ENCODE data around the gene DCAF8.

The DCAF8 gene

DNA sequence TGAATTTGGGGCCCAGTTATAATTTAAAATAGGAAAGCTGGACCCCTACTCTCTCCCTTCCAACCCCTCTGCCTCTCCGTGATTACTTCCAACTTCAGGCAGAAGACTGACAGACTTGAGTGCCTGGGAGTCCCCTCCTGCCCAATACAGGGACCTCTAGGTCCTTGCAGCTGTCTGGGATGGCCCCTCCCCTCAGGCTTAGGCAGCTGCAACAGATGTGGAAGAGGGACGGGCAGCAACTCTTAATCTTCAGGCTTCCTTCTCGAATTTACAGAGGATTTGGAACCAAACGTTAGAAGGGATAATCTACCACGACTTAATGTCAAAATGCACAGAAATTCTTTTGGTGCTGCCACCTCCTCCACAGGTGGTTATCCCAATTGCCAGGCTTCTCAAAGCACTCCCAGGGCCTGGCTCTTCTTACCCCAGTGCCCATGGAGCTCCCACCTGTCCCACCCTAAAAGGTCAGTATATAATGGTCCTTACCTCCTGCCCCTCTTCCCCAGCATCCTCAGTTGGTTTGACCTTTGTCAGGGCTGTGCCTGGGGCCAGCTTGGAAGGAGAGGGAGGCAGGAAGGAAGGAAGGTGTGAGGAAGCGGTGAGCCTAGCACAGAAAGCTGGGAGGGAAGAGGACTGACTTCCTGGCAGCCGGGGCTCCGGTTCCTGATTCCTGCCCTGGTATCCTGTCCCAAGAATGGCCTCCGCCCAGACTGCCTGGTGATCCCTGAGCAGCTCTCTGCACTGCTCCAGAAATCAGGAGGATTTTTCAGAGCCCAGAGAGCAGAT lies 54.4 kb downstream of the DCAF8 start:
- in situ Hi-C loops (cut with MboI; ENCODE audit: low pct_unique_long_range_greater_than_20kb, low sequenced_read_pairs): no loop called here
- DNase-seq: no peak

DNA sequence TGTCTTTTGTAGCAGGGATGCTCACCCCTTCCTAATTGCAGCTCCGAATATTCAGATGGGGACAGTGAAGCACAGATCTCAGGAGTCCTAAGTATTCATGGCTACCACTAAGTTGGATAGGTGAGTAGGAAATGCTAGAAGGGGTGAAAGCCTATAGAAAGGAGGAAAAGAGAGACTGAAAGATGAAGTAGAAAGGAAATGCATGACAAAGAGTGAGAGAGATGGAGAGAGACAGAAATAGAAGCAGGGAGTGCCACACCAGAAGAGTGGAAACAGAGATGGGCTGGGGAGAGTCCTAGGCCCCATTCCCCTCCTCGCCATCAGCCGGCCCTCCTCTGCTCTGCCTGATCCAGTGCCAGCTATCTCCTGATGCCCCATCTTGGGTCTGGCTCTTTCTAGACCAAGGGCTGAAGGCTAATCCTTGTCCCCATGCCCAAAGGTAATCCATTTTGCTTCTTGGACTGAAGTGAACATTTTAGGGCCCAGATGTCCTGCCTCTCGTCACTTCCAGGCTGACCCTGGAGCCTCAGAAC lies 55.2 kb downstream of the DCAF8 start:
- no peak for DNase-seq
- in situ Hi-C loops (cut with MboI; ENCODE audit: low pct_unique_long_range_greater_than_20kb, low sequenced_read_pairs): no loop called here

DNA sequence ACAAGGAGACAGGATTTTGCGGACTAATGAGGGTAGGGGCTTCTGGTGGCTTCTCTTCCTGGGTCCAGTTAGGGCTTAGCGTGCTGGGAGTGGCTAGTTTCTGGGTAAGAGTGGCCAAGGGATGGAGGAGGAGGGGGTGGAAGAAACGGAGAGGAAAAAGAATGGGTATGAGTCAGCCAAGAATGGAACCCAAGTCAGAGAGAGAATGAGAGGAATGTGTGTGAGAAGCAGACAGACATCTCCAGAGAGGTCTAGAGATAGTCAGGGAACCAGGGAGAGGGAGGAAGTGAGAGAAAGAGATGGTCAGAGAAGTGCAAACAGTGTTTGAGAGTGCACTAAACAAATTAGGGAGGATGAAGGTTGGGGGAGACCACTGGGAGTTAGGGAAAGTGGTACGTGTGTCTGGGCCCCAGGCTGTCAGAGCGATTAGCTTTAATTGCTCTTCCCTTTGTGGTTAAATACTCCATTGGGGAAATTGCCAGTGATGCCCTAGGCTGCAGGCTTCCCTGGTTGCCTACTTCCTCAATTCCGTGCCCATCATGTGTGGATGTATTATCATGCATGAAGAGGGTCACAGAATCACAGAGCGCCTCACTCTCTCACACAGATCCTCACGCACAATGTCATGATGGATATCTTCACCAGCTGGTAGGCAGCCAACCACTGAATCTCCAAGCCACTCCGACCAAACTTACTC lies 55.8 kb downstream of the DCAF8 start:
- in situ Hi-C loops (cut with MboI; ENCODE audit: low pct_unique_long_range_greater_than_20kb, low sequenced_read_pairs): no loop called here
- DNase-seq: peak; percentile 67

DNA sequence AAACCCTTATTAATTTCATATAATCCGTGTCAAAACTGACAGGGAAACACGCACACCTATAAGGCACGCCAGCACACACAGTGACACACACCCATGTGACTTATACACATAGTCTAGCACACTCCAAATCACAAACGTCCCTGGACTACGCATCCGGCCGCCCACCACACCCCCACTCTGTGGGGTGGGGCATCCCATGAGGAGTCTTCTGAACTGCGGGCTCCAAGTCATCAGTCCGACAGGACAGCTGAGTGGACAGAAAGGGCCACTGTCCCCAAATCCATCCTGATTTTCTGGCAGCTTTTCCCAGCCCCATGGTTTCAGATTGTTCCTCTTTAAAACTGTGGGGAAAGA lies 56.3 kb downstream of the DCAF8 start:
- DNase-seq: no peak
- in situ Hi-C loops (cut with MboI; ENCODE audit: low pct_unique_long_range_greater_than_20kb, low sequenced_read_pairs): no loop called here

DNA sequence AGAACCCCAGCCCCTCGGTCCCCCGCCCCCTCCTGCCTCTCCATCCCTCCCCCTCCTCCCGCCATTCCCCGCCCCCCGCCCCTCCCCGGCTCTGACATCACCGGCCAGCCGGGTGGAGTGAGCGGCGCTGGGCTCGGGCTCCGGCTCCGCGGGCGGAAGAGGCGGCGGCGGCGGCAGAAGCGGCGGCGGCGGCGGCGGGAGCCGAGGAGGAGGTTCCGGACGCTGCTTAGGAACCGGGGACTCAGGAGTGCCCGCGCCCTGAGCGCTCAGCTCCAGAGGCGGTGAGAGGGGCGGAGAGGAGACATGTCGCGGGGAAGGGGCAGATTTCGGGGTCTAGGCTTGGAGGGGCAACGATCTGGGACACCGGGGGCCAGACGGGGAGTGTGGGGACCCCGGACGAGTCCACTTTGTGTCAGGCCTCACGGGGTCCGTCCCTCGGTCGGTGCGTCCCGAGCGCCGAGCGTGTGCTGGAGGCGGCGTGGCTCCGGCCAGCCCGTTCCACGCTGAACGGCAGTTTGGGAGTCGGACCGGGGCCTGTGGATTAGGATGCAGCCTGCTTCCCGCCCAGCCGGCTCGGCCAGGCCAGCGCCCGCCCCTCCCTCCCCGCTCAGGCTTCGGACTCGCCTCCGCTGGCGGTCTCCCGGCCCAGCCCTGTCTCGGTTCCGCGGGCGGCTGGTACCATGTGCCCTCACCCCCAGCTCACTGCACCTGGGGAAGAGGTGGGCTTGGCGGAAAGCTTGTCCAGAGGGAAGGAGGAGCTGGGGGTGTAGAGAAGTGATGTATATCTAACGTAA lies 56.9 kb downstream of the DCAF8 start, which contains the start of gene PEA15:
TSS of gene PEA15 (plus strand) at position 143 of the 794 bp plus-strand sequence. CDS start 6,161 bp downstream, outside the sequence.
- DNase-seq: peak; percentile 35
- in situ Hi-C loops (cut with MboI; ENCODE audit: low pct_unique_long_range_greater_than_20kb, low sequenced_read_pairs): no loop called here

DNA sequence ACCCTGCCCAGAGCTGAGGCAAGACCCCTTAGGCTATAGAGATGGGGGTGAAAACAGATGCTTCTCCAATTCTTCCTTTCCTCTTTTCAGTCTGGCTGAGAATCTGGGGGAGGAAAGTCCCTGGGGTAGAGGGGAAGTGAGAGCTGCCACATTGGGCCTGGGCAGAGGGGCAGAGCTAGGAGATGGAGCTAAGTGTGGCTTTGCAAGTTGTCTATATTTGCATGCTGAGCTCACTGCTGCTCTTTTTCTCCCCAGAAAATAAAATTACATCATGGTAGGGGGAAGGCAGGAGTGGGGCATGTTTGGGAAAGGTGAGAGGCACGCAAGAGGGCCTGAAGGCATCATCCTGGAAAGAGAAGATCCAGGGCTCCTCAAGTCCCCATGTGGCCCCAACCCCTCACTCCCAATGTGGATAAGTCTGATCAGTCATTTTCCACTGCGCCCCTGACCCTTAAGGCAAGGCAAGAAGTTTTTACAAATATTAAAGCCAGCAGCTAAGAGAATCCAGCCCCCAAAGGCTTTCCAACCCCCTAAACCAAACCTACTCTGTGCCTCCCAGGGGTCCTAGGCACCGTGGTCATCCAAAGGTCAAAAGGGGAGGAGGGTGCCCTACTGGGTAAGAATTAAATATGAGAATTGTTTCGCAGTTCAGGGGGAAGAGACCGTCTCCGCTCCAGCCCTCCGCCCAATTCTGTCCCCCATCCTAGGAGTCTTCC lies 57.7 kb downstream of the DCAF8 start:
- peak; percentile 75 for DNase-seq
- in situ Hi-C loops (cut with MboI; ENCODE audit: low pct_unique_long_range_greater_than_20kb, low sequenced_read_pairs): no loop called here

DNA sequence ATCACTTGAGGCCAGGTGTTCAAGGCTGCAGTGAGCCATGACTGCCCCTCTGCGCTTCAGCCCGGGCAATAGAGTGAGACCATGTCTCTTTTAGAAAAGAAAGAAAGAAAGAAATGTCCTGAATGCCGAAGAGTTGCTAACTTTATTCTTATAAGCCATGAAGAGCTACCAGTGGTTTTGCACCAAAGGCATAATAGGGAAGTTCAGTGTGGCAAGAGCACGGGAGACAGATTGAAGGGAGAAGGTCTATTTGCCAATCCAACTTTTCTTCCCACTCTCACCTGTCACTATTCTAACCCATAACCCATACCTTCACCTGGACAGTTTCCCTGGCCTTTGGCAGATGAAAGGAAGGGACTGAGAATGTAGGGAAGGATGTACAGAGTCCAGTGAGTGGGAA lies 61.6 kb downstream of the DCAF8 start:
- no peak for DNase-seq
- in situ Hi-C loops (cut with MboI; ENCODE audit: low pct_unique_long_range_greater_than_20kb, low sequenced_read_pairs): no loop called here

DNA sequence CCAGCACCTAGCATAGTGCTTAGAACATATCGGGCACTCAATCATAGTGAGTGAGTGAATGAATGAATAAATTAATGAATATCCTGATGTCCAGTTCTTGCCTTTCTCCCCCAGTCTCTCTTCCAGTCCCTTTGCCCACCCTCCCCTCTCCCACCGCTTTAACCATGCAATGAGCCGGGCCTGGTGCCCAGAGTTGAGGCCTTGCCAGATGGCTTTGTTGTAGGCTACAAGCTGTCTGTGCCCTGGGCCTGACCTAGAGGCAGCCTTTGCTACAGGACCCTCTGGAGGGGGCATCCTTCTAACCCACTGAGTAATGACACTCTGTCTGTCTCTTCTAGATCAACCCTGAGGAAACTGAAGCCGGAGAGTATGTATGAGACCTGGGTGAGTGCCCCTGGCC lies 65.1 kb downstream of the DCAF8 start:
- DNase-seq: no peak
- in situ Hi-C loops (cut with MboI; ENCODE audit: low pct_unique_long_range_greater_than_20kb, low sequenced_read_pairs): no loop called here

DNA sequence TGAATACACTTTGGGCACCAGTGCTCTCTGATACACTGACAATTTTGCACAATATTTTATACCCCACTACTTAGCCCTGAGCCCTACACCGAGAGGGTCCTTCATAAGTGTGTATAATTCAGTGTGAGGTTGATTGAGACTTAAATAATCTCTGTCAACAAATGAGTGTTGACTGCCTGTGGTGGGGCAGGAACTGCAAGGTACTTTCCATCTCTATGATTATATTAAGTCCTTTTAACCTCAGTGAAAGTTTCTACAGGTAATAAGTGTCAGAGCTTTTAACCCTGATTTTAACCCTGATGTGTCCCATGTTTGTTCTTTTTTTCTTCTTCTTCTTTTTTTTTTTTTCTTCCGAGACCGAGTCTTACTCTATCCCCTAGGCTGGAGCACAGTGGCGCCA lies 66.2 kb downstream of the DCAF8 start:
- no peak for DNase-seq
- in situ Hi-C loops (cut with MboI; ENCODE audit: low pct_unique_long_range_greater_than_20kb, low sequenced_read_pairs): no loop called here

DNA sequence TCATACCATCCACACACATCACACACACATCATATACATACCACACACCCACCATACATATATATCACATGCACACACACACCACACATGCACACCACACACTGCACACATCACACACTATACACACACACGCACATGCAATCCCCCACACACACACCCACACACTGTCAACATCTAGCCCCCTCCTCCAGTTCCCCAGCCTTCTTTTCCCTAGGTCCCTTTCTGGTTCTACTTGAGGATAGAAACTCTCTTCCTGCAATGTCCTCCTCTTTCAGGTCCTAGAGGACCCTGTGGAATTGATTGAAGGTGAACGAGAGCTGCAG lies 67.7 kb downstream of the DCAF8 start:
- in situ Hi-C loops (cut with MboI; ENCODE audit: low pct_unique_long_range_greater_than_20kb, low sequenced_read_pairs): no loop called here
- DNase-seq: no peak

DNA sequence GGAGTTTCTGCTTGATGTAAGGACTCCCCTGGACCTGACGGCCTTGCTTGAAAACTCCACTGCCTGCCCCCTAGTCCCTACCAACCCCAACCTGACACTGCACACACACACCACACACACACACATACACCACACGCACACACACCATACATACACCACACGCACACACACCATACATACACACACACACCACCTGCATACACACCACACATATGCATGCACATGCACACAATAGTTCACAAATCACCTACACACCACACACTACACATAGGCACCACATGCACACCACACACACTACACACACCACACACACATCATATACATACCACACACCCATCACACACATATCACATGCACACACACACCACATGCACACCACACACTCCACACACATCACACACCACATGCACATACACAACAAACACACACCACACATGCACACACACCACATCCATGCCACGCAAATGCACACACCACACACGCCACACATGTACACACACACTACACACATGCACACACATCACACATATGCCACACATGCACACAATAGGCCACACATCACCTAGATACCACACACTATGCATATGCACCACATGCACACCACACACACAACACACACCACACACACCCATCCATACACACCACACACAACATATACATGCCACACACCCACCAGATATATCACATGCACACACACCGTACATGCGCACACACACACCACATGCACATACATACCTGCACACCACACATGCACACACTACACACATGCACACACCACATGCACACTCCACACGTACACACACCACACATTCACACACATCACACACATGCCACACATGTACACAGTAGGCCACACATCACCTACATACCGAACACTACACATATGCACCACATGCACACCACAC lies 68.3 kb downstream of the DCAF8 start:
- in situ Hi-C loops (cut with MboI; ENCODE audit: low pct_unique_long_range_greater_than_20kb, low sequenced_read_pairs): no loop called here
- DNase-seq: no peak

DNA sequence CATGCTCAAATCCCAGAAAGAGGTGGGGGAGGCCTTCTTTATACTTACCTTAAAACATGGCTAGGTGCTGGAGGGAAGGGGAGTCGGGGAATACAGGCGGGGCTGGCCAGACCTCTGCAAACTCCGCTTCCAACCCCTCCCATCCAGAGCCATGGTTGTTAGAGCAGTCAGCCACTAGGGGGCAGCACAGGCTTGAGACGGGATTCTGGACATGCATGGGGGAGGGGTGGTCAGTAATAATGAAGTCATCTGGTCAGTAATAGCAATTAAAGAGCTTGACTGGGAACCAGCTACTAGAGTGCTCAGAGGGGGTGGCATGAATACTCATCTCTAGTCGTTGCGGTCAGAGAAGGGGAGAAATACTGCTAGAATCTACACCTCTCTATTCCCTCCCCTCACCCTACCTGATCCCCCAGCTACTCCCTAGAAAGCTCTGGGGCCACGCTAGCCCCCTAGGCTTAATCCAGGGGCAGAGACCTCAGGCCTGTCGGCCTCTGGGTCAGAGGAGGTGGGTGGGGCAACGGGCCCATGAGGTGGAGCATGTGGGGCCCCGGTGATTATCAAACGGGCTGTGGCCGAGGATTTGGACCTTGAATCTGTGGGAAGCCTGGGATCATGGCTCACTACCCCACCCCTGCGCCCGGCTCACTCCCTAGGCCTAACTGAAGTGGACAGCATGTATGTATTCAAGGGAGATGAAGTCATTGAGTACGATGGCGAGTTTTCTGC lies 69.1 kb downstream of the DCAF8 start:
- in situ Hi-C loops (cut with MboI; ENCODE audit: low pct_unique_long_range_greater_than_20kb, low sequenced_read_pairs): no loop called here
- DNase-seq: peak; percentile 82

DNA sequence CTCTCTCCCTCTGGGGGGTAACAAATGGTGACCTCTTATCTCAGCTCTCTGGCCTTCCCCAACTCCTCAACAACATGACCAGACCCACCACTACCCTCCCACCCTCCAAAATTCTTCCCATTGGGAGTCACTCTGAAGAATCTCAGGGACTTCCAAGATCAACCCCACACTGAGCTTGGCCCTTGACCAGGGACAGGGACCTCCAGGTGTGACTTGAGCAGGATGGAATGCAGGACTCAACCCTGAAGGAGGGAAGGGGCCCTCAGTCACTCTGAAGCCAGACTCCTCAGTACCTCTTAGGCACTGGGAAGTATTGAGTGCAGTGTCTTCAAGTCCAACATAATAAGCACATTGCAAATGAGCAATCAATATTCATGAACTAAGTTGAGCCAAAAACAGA lies 70.1 kb downstream of the DCAF8 start:
- in situ Hi-C loops (cut with MboI; ENCODE audit: low pct_unique_long_range_greater_than_20kb, low sequenced_read_pairs): no loop called here
- no peak for DNase-seq

DNA sequence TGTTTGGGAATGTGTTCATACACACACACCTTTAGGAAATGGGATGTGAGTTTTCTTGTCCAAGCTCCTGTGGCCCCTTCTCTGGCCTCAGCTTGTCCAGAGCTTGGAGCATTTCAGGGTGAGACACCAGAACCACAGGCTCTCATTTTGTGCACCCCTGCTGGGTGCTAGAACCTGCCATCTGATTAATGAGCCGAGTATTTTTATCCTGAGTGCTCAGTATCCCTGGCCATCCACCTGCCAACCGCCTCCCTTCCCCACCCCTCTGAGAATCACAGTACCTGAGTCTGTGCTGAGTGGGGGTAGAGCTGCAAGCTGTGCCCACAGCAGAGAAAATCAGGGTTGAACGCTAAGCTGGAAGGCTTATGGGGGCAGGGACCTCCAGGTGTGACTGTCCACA lies 70.6 kb downstream of the DCAF8 start:
- in situ Hi-C loops (cut with MboI; ENCODE audit: low pct_unique_long_range_greater_than_20kb, low sequenced_read_pairs): no loop called here
- DNase-seq: no peak

DNA sequence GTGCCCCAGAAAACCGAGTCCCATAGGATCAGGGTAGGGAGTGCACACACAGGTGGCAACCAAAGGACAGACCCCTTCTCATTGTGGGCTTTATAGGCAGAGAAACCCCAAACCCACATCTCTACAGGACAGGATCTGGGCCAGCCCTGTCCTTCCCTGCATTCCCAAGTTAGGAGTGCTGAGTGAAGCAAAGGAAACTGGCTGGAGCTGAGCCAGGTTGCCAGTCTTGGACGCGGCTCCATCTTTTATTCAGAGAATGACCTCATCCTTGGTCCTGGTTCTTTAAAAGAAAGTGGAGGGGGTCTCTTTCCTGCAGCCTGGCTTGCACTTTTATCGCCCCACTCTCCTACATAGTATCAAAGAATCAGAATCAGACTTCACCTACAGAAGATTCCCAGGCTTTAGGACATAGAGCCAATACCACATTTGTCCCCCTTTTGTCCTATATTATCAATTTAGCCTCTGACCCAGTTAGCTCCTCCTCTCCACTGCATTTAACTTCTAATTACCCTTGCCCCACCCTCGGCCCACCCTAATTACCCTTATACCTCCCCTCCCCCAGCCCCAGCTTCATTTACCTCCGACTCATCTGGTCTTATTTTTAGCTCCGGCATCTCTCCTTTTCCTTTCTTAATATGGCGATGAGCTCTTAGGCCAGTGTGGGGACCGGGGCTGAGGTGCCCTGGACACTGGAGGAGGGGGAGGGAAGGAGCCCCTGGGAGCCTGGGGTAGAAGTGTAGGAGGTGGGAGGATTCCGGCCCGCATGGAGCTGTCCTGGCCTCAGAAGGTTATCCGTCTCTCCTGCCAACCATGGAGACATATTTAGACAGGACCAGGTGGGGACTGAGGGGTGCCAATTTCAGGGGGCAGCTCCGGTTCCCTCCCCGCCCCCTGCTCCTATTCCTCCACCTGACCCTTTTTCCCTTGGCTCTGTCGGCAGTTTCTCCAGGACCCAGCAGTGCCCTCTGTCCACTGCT lies 72.4 kb downstream of the DCAF8 start, which contains the start of gene CASQ1:
TSS of gene CASQ1 (plus strand) at position 927 of the 977 bp plus-strand sequence. CDS start 177 bp downstream, outside the sequence.
- no peak for DNase-seq
- in situ Hi-C loops (cut with MboI; ENCODE audit: low pct_unique_long_range_greater_than_20kb, low sequenced_read_pairs): no loop called here

DNA sequence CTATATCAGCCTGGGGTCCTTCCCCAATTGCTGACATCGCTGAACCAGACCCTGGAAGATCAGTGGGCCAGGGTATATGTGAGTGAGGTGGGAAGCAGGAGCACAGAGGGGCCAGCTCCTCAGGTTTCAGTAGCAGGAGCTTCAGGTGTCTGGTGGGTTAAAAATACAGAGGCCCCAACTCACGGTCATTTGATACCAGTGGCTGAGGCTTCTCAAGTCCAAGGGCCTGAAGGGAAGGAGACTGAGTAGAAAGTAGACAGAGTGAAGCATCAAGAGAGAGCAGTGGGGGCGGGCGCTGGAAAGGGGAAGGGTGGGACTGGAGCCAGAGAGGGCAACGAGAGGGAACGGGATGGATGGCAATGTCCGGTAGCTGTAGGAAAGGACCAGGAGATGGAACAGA lies 74.0 kb downstream of the DCAF8 start:
- in situ Hi-C loops (cut with MboI; ENCODE audit: low pct_unique_long_range_greater_than_20kb, low sequenced_read_pairs): no loop called here
- DNase-seq: no peak

DNA sequence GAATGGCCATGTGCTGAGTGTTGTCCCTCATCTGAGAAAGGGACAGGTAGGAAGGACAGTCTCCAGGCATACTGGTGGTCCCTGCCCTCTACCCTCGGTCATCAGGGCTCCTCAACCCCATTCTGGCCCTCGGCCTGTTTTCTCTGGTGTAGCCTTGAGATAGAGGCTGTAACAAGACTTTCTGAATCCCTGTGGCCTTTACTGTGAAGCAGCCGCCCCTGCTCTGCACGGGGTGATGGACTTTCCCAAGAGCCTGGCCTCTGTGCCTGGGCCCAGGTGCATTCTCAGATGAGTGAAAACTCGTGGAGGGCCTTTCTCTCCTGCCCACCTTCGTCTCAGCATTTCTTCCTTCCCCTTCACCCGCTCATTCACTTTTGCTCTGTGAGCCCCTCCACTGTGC lies 74.9 kb downstream of the DCAF8 start:
- in situ Hi-C loops (cut with MboI; ENCODE audit: low pct_unique_long_range_greater_than_20kb, low sequenced_read_pairs): no loop called here
- no peak for DNase-seq
